Measurements from ENCODE around the gene LTN1.
A peak's percentile ranks its signal among the peaks of the same experiment; 100 is the strongest.

Gene LTN1

DNA sequence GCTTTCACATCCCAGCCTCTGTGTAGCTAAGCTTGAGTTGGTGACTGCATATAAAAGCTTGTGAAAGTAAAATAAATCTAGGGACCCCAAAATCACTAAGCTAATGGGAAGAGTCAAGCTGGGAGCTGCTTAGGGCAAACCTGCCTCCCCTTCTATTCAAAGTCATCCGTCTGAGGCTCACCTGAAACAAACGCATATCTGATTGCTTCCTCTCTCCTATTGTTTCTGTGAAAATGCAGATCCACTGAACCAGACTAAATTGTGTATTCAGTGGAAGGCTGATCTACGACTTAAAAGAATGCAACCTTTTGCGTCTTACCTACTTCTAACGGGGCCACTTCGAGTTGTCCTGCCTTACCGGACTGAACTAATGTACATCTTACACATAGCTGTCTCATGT is 70.3 kb downstream of the LTN1 start:
- DNase-seq: no peak

GRCh38 chr21:28916150-28916893 is 76.4 kb downstream of the LTN1 start:
- no peak for DNase-seq

GRCh38 chr21:28913071-28913470 is 79.6 kb downstream of the LTN1 start:
- no peak for DNase-seq

DNA sequence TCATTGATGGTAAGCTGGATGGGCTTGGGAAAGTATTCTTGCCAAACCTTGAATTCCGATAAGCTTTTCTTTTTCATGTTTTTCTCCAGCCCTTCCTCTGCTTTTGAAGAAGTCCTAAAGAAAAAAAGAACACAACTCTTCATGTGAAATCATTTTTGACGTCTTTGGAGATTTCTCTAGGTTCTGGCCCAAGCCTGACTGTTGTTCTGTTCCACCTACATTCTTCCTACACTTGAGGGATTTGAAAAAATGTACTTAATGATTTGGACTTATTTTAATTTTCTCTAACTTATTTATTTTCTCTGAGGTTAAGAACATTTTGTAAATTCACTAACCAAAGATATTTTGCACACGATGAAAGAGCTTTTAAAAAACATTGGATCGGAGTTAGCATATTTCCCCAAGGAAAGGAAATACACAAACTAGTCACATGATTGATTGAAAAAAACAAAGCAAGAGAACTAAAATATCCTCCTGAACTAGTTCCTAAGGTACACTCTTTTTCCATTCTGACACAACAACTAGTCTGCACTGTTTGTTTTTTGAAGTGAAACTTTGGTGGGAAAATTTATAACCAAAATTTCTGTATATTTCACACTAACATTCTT is 82.3 kb downstream of the LTN1 start:
- no peak for DNase-seq

GRCh38 chr21:28908351-28908750 is 84.3 kb downstream of the LTN1 start:
- no peak for DNase-seq

DNA sequence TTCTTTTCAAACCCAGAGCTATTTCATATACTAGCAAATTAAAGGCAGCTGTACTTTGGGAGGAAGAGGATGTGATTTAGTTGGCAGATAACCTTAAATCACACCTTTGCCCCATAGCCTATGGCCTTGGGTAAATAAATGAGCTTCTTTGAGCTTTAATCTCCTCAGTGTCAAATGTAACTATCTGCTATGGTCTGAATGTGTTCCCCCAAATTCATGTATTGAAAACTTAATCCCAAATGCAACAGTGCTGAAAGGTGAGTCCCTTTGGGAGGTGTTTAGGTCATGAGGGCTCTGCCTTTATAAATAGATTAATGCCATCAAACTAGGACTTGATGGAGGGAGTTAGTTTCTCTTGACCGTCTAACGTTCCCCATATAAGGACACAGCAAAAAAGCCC is 85.8 kb downstream of the LTN1 start:
- DNase-seq: no peak

DNA sequence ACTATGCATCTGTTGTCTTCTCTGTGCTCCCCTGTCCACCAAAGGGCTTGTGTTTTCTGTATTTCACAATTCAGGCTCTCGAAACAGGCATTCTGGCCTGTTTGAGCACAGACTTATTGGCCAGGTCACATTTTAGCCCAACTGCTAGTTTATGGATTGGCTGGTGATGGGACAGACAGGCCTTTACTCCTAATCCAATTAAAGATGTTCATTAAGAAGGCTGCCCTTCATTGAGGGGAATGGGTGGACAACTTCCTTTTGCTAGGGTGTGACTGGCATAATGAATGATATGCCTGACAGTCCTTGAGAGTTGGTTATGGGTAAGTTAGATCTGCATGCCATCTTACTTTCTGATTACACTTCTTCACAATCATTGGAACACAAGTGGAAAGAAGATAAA is 86.4 kb downstream of the LTN1 start:
- DNase-seq: no peak

GRCh38 chr21:28904961-28905435 is 87.7 kb downstream of the LTN1 start:
- DNase-seq: no peak

- no peak for DNase-seq
These were observed 89.2 kb downstream of the LTN1 start for GRCh38 chr21:28903448-28903847.

- DNase-seq: no peak
These were observed 92.2 kb downstream of the LTN1 start for GRCh38 chr21:28900481-28900880.

DNA sequence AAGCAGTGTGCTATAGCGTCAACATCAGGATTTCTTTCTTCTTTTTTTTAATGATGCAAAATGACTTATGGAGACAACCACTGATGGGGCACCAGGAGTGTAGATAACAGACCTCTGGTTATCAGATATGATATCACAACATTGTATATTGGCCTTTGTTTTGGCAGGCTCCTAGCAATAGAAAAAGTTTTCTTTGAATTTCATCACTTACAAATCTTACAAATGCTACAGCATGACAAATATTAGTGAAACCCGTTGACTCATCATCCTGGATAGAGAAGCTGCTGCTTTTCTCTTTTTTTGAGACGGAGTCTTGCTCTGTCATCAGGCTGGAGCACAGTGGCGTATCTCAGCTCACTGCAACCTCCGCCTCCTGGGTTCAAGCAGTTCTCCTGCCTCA is 92.9 kb downstream of the LTN1 start:
- DNase-seq: no peak

DNA sequence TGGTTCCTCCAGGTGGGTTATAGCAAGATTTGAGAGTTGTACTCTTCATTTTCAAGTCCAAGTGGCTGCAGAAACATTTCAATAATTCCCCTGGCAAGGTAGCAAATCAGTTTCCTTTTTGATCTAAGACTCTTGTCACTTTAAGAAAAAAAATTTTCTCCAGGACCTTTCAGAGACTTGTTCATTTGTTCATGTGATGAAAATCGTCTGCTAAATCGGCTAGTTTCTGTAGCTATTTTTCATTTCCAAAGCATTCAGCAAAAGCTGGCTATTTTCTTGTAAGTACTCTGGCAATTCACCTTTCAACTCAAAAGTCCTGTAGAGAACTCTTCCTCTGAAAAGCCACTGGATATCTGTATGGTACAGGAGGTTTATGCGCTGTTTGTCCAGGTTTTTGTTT is 93.5 kb downstream of the LTN1 start:
- no peak for DNase-seq

DNA sequence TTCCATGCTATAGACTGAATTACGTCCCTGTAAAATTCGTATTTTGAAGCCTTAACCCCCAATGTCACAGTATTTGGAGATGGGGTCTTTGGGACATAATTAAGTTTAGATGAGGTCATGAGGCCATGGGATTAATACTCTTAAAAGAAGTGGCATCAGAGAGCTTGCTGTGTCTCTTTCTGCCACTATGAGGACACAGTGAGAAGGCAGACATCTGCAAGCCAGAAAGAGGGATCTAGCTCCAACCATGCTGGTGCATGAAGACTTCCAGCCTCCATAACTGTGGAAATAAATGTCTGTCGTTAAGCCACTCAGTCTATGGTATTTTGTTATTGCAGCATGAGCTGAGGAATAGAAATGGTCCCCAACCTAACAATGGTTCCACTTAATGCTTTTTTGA is 99.0 kb downstream of the LTN1 start:
- no peak for DNase-seq

DNA sequence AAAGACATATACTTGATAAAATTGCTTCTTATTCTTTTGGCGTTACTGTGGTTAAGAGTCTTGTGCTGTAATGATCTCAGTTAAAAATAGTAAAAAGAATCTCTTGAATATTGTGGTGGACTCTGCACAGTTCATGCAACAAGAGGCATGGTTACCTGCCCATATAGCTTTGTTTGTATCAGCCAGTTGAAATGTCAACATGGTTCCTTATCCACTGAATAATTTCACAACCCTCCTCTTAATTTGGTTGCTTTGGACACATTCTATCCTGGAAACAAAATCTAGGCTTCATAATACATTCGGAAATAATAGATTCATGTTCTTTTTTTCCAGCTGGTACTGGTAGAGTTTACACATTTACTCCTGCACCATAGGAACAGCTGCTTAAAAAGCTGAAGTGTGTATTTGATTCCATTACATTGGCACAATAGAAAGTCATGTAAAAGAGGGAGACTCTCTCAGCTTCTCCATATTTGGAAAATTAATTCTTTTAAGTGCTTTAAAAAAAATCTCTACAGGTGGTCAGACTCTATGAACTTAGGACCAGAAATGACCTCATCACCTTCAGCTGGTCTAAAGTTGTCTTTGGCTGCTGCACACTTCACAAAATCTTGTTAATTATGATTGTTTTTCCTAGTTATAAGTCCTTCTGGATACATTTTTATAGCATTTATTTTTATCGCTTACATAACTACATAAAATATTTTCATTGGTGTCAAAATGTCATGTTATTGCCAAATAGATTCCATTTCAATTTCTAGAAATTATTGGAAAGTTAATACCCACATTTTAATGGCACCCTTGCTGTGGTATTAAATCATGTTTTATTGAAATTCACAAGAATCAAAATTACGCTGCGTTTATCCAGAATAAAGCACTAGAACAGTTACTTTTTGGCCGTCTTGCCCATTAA is 100.2 kb downstream of the LTN1 start:
- no peak for DNase-seq

- DNase-seq: no peak
These were observed 106.9 kb downstream of the LTN1 start for GRCh38 chr21:28885853-28886177.

DNA sequence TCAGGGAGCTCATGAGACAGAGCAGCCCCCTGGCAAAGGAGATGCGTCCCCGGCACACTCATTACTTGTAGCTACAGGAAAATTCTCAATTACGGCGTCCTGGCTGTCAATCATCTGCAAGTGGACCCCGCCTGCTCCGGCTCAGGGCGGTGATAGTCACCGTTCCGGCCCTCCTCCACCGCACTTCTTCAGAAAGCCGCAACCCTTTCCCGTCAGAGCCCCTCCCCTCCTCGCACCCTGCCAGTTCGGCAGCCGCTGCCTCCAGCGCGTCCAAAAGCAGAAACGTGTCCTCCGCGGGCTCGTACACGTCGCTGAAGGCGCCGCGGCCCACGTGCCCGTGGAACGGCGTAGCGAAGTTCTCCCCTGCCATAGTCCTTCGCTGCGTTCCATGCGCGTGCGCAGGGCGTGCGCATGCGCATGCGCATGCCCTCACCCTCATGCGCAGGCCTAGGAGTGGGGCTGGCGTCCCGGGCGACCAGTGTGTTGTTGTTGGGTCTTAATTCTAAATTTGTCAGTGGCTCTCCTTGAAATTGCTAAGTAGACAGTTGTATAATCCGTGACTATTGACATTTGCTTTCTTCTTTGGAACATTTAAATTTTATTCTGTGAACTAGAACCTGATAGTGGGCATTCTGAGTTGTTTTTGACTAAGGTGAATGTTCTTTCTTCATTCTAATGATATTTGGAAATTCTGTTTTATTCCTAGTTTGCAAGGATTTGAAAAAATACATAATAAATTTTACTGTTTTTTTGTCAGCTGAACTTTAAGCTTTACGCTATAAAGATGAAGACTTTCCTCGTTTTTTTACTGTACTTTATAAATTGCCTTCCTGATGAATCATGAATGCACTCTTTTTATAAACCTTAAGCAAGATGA is 107.5 kb downstream of the LTN1 start:
- peak; percentile 94 for DNase-seq

DNA sequence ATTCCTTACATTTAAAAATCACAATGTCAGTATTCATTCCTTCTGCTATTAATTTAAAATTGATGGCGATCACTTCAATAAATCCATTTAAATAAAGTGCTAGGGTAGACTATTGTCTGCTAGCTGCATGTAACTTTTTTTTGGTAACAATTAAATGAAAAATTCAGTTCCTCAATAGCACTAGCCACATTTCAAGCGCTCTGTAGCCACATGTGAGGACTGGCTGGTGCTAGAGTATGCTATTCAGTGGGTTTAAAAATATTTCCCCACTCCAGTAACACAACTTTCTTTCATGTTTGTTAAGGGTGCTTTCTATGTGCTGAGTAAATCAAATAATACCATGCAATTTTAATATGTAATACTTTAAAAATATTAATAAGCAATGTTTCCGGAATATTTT is 108.2 kb downstream of the LTN1 start:
- no peak for DNase-seq

GRCh38 chr21:28883931-28884330 is 108.7 kb downstream of the LTN1 start:
- DNase-seq: no peak

DNA sequence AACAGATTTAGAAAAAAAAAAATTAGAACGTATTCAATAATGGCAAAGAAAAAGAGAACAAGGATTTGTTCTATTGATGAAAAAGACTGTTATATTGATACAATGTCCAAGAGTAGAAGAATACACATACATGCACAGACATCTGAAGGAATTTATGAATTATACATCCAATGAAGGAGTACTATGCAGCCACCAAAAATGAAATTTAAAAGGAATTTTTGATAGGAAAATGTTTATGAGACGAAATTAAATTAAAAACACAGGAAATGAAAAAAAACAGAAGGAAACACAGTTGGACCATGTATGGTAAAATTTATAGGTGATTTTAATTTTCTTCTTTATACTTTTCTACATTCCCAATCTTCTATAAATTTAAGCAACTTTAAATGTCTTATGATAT is 110.3 kb downstream of the LTN1 start:
- no peak for DNase-seq

Measured in CD4-positive, alpha-beta T cell treated with Interleukin-17A for 1 hour (primary cell).